ENCODE results near the gene MAML3. TPM values are rescaled to one million over a fixed set of nuclear protein-coding genes. Genes with fewer than 3 reads are reported as not detected.

The MAML3 gene
- total and polyA plus RNA-seq, 10 donors: 0.63 to 18.4 (median 12.7) TPM

DNA sequence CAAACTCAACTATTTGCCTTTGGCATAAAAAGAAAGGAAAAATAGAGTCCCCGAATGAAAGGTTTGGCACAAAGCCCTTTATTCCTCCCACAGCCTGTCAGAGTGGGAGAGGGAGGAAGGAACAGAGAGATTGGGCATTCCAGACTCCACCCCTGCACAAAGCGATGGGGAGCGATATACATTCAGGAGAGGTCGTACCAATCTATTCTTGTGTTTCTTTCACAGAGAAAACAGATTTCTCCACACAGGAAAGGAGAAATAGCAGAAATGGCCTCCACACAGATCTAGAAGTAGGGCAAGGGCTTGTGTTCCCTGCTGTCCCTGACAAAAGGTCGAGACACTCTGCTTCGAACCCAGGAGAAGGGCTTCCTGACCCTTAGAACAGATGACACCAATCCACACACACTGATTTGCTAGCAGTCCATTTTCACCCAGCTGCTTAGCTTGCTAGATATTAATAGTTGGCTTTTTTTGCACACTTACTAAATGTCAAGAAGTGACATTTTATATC, 197.4 kb downstream of the MAML3 start:
- Histone ChIP-seq H3K27ac (peak overlapping the region in 7 of 8 donors; percentile 12 to 62 (median 49)), H3K4me3 (peak overlapping the region in 2 of 8 donors; percentile 1 to 18), H3K9me3 (no peaks in the 10 kb centered on the region), H3K36me3 (no peaks in the 10 kb centered on the region), H3K27me3 (replicated peaks in 1 of 7) (no peaks in the 10 kb centered on the region), H3K4me1 (peaks cover 0 to 19% (median 2%) of the 10 kb centered on the region in 6 donors)
- intact Hi-C loops (cut with DNase I; ENCODE audit: low total_unique reads): no loop called here
- 51 to 63% (median 62%) methylated on average over 6 of the region's 6 CpGs for WGBS, 5 donors
- TF ChIP-seq CTCF (IDR thresholded peaks at IDR 0.05 in 8 of 11, conservative IDR thresholded peaks at IDR 0.05 in 3 of 11) (no peak), POLR2AphosphoS5 (IDR thresholded peaks at IDR 0.05) (no peak), POLR2A (IDR thresholded peaks at IDR 0.05) (no peak)
- DNase-seq: no peak

DNA sequence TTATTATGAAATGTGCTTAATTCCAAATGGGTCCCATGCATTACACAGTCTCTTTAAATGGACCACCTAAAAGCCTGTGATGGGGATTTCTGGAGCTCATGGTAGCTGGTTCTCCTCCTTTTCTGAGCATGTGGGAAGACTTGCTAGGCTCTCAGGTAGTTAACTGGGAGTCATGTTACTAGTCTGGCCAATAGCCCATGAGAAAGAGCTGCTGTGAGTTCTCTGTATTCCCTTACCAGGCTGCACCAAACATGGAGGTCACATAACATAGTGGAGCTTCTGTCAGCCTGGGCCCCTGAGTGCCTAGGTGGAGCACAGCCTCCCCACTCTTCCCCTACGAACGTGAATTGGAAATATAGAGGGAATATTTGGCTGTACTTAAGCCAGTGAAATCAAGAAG, 198.4 kb downstream of the MAML3 start:
- peaks cover 0 to 28% (median 8%) of the 10 kb centered on the region in 6 donors for H3K4me1 ChIP-seq
- DNase-seq: no peak
- H3K4me3 ChIP-seq: no peak overlapping the region
- TF ChIP-seq CTCF (IDR thresholded peaks at IDR 0.05 in 8 of 11, conservative IDR thresholded peaks at IDR 0.05 in 3 of 11) (no peak), POLR2AphosphoS5 (IDR thresholded peaks at IDR 0.05) (no peak)
- whole genome bisulfite sequencing, 5 donors: 75 to 93% (median 79%) methylated on average over 2 of the region's 2 CpGs
- peak overlapping the region in 4 of 8 donors; percentile 18 to 62 (median 35) for H3K27ac ChIP-seq
- no peaks in the 10 kb centered on the region for H3K27me3 ChIP-seq (replicated peaks in 1 of 7)
- no peaks in the 10 kb centered on the region for H3K36me3 ChIP-seq
- intact Hi-C loops (cut with DNase I; ENCODE audit: low total_unique reads): no loop called here
- no peaks in the 10 kb centered on the region for H3K9me3 ChIP-seq

- peaks cover 0 to 35% (median 9%) of the 10 kb centered on the region in 6 donors for H3K4me1 ChIP-seq
- TF ChIP-seq CTCF (IDR thresholded peaks at IDR 0.05 in 8 of 11, conservative IDR thresholded peaks at IDR 0.05 in 3 of 11) (no peak), POLR2AphosphoS5 (IDR thresholded peaks at IDR 0.05) (no peak), POLR2A (IDR thresholded peaks at IDR 0.05) (no peak)
- no peaks in the 10 kb centered on the region for H3K36me3 ChIP-seq
- H3K27me3 ChIP-seq (replicated peaks in 1 of 7): no peaks in the 10 kb centered on the region
- DNase-seq: no peak
- WGBS, 5 donors: 91 to 98% (median 96%) methylated on average over 7 of the region's 7 CpGs
- H3K27ac ChIP-seq: no peak overlapping the region
- intact Hi-C loops (cut with DNase I; ENCODE audit: low total_unique reads): no loop called here
- no peak overlapping the region for H3K4me3 ChIP-seq
- H3K9me3 ChIP-seq: peaks cover 0 to 5% (median 0%) of the 10 kb centered on the region in 8 donors
These were observed 199.5 kb downstream of the MAML3 start for GRCh38 chr4:139954512-139954911.

DNA sequence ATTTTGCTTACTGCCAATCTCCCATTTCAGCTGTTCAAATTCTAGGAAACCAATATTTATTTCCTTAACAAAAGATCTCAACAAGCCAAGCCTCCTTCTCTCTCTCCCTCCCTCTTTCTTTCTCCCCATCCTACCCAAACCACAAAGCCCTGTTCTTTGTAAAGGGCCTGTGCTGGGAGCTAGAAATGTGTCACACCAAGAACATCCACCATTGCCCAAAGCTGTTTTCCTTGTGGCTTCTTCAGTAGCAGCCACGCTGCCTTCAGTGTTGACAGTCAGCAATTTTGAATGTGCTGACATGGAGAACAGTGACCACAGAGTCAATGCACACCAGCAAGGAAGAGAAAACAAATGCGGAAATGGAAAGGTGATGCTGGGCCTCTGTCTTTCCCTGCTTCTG, 203.0 kb downstream of the MAML3 start:
- 54 to 66% (median 60%) methylated on average over 2 of the region's 2 CpGs for WGBS, 5 donors
- Histone ChIP-seq H3K4me3 (no peak overlapping the region), H3K27me3 (replicated peaks in 1 of 7) (no peaks in the 10 kb centered on the region), H3K9me3 (peaks cover 0 to 5% (median 0%) of the 10 kb centered on the region in 8 donors), H3K4me1 (peaks cover 0 to 47% (median 20%) of the 10 kb centered on the region in 6 donors), H3K27ac (peak overlapping the region in 4 of 8 donors; percentile 11 to 40 (median 21)), H3K36me3 (no peaks in the 10 kb centered on the region)
- no peak for TF ChIP-seq POLR2A (IDR thresholded peaks at IDR 0.05)
- TF ChIP-seq CTCF (IDR thresholded peaks at IDR 0.05 in 8 of 11, conservative IDR thresholded peaks at IDR 0.05 in 3 of 11): no peak
- peak in 1 of 3 donors; percentile 62 for TF ChIP-seq POLR2AphosphoS5 (IDR thresholded peaks at IDR 0.05)
- DNase-seq: no peak
- intact Hi-C loops (cut with DNase I; ENCODE audit: low total_unique reads): no loop called here

Data from spleen (tissue), 11 donors.